ENCODE measurements around the gene NME9. TPM values are rescaled to one million over a fixed set of nuclear protein-coding genes. Genes with fewer than 3 reads are reported as not detected.

NME9 gene
- total RNA-seq, 5 donors from 2014 or later (not counting 1 experiment from before 2014, with no cell fraction given): 0.51 to 1.3 (median 0.88) TPM

- Mint-ChIP-seq H3K36me3 (peaks cover 13% of the 10 kb centered on the region), H3K4me1 (no peaks in the 10 kb centered on the region), H3K9me3 (no peaks in the 10 kb centered on the region), H3K4me3 (no peak overlapping the region), H3K27me3 (no peaks in the 10 kb centered on the region), H3K27ac (no peak overlapping the region)
- ChIA-PET CTCF (interaction anchor here in 1 of 2 donors (0.5 kb wide), 1 partner anchor 309 kb away, joined by 3 read pairs; no protein-coding TSS in a partner anchor), POLR2A (no interaction called here)
- no CpG with 5 or more reads among the region's 2 CpGs for WGBS (ENCODE audit: insufficient coverage)
- Histone ChIP-seq H3K36me3 (ENCODE audit: control insufficient read depth in 2 of 2, extremely low read depth in 1 of 2, insufficient read depth in 1 of 2, low read length in 1 of 2) (peaks cover 4 to 36% of the 10 kb centered on the region in 2 donors), H3K4me1 (ENCODE audit: control insufficient read depth in 1 of 2, extremely low read depth in 1 of 2, insufficient read depth in 2 of 2, low read length in 2 of 2) (no peaks in the 10 kb centered on the region), H3K9me3 (no peaks in the 10 kb centered on the region), H3K27me3 (replicated peaks in 1 of 2; ENCODE audit: control insufficient read depth in 2 of 2, extremely low read depth in 1 of 2, insufficient read depth in 2 of 2, low read length in 1 of 2) (no peaks in the 10 kb centered on the region), H3K27ac (ENCODE audit: low read length) (no peak overlapping the region), H3K4me3 (ENCODE audit: control insufficient read depth in 1 of 2, extremely low read depth in 1 of 2, low read length in 1 of 2) (no peak overlapping the region)
- no peak for ATAC-seq (replicated peaks in 1 of 4)
- no peak for DNase-seq
Observed at GRCh38 chr3:138282836-138283235, 46.8 kb downstream of the NME9 start.

- CTCF ChIA-PET: no interaction called here
- H3K27ac Mint-ChIP-seq: no peak overlapping the region
Observed at GRCh38 chr3:138281561-138281960, 48.1 kb downstream of the NME9 start.

GRCh38 chr3:138271189-138271794, 58.4 kb downstream of the NME9 start:
- Histone ChIP-seq H3K9me3 (no peaks in the 10 kb centered on the region), H3K27ac (ENCODE audit: low read length) (no peak overlapping the region), H3K27me3 (replicated peaks in 1 of 2; ENCODE audit: control insufficient read depth in 2 of 2, extremely low read depth in 1 of 2, insufficient read depth in 2 of 2, low read length in 1 of 2) (no peaks in the 10 kb centered on the region), H3K36me3 (ENCODE audit: control insufficient read depth in 2 of 2, extremely low read depth in 1 of 2, insufficient read depth in 1 of 2, low read length in 1 of 2) (peaks cover 10 to 63% of the 10 kb centered on the region in 2 donors), H3K4me3 (ENCODE audit: control insufficient read depth in 1 of 2, extremely low read depth in 1 of 2, low read length in 1 of 2) (no peak overlapping the region), H3K4me1 (ENCODE audit: control insufficient read depth in 1 of 2, extremely low read depth in 1 of 2, insufficient read depth in 2 of 2, low read length in 2 of 2) (no peaks in the 10 kb centered on the region)
- H3K9me3 Mint-ChIP-seq: no peaks in the 10 kb centered on the region
- ATAC-seq (replicated peaks in 1 of 4) (no peak), DNase-seq (no peak)
- H3K4me3 Mint-ChIP-seq: no peak overlapping the region
- WGBS (ENCODE audit: insufficient coverage): 93% methylated on average over 2 of the region's 2 CpGs
- ChIA-PET CTCF (interaction anchor here (0.7 to 0.9 kb wide), 3 partner anchors 58 to 189 kb away, joined by 3 to 4 read pairs (median 3); no protein-coding TSS in a partner anchor), POLR2A (no interaction called here)
- H3K27me3 Mint-ChIP-seq: no peaks in the 10 kb centered on the region
- peaks cover 62% of the 10 kb centered on the region for H3K36me3 Mint-ChIP-seq
- H3K27ac Mint-ChIP-seq: no peak overlapping the region
- H3K4me1 Mint-ChIP-seq: peaks cover 0 to 2% (median 0%) of the 10 kb centered on the region in 3 donors

More at GRCh38 chr3:138281561-138281960, 48.1 kb downstream of the NME9 start:
- Mint-ChIP-seq H3K36me3 (peaks cover 21% of the 10 kb centered on the region), H3K27me3 (no peaks in the 10 kb centered on the region), H3K4me1 (no peaks in the 10 kb centered on the region), H3K4me3 (no peak overlapping the region), H3K9me3 (no peaks in the 10 kb centered on the region)
- no CpG with 5 or more reads among the region's 3 CpGs for WGBS (ENCODE audit: insufficient coverage)
- no peak for ATAC-seq (replicated peaks in 1 of 4)
- no peak overlapping the region for H3K27ac ChIP-seq (ENCODE audit: low read length)
- DNase-seq: no peak
- no peaks in the 10 kb centered on the region for H3K4me1 ChIP-seq (ENCODE audit: control insufficient read depth in 1 of 2, extremely low read depth in 1 of 2, insufficient read depth in 2 of 2, low read length in 2 of 2)
- H3K4me3 ChIP-seq (ENCODE audit: control insufficient read depth in 1 of 2, extremely low read depth in 1 of 2, low read length in 1 of 2): no peak overlapping the region
- H3K9me3 ChIP-seq: no peaks in the 10 kb centered on the region
- POLR2A ChIA-PET: no interaction called here
- H3K36me3 ChIP-seq (ENCODE audit: control insufficient read depth in 2 of 2, extremely low read depth in 1 of 2, insufficient read depth in 1 of 2, low read length in 1 of 2): peaks cover 4 to 24% of the 10 kb centered on the region in 2 donors
- no peaks in the 10 kb centered on the region for H3K27me3 ChIP-seq (replicated peaks in 1 of 2; ENCODE audit: control insufficient read depth in 2 of 2, extremely low read depth in 1 of 2, insufficient read depth in 2 of 2, low read length in 1 of 2)

GRCh38 chr3:138270245-138270644, 59.4 kb downstream of the NME9 start:
- DNase-seq (no peak), ATAC-seq (replicated peaks in 1 of 4) (no peak)
- Histone ChIP-seq H3K27ac (ENCODE audit: low read length) (no peak overlapping the region), H3K9me3 (no peaks in the 10 kb centered on the region), H3K4me3 (ENCODE audit: control insufficient read depth in 1 of 2, extremely low read depth in 1 of 2, low read length in 1 of 2) (no peak overlapping the region), H3K36me3 (ENCODE audit: control insufficient read depth in 2 of 2, extremely low read depth in 1 of 2, insufficient read depth in 1 of 2, low read length in 1 of 2) (peaks cover 10 to 65% of the 10 kb centered on the region in 2 donors), H3K4me1 (ENCODE audit: control insufficient read depth in 1 of 2, extremely low read depth in 1 of 2, insufficient read depth in 2 of 2, low read length in 2 of 2) (no peaks in the 10 kb centered on the region), H3K27me3 (replicated peaks in 1 of 2; ENCODE audit: control insufficient read depth in 2 of 2, extremely low read depth in 1 of 2, insufficient read depth in 2 of 2, low read length in 1 of 2) (no peaks in the 10 kb centered on the region)
- H3K4me1 Mint-ChIP-seq: peaks cover 0 to 2% (median 0%) of the 10 kb centered on the region in 3 donors
- no CpG with 5 or more reads among the region's 2 CpGs for WGBS (ENCODE audit: insufficient coverage)
- H3K27me3 Mint-ChIP-seq: no peaks in the 10 kb centered on the region
- no peak overlapping the region for H3K27ac Mint-ChIP-seq
- H3K4me3 Mint-ChIP-seq: no peak overlapping the region
- CTCF ChIA-PET: no interaction called here
- POLR2A ChIA-PET: no interaction called here
- H3K36me3 Mint-ChIP-seq: peaks cover 60% of the 10 kb centered on the region
- H3K9me3 Mint-ChIP-seq: no peaks in the 10 kb centered on the region

- no peaks in the 10 kb centered on the region for H3K27me3 ChIP-seq (replicated peaks in 1 of 2; ENCODE audit: control insufficient read depth in 2 of 2, extremely low read depth in 1 of 2, insufficient read depth in 2 of 2, low read length in 1 of 2)
- Mint-ChIP-seq H3K9me3 (no peaks in the 10 kb centered on the region), H3K36me3 (peaks cover 44% of the 10 kb centered on the region), H3K4me3 (no peak overlapping the region), H3K27me3 (no peaks in the 10 kb centered on the region), H3K4me1 (peaks cover 0 to 2% (median 0%) of the 10 kb centered on the region in 3 donors), H3K27ac (no peak overlapping the region)
- peaks cover 3 to 49% of the 10 kb centered on the region in 2 donors for H3K36me3 ChIP-seq (ENCODE audit: control insufficient read depth in 2 of 2, extremely low read depth in 1 of 2, insufficient read depth in 1 of 2, low read length in 1 of 2)
- DNase-seq: no peak
- CTCF ChIA-PET: no interaction called here
- no CpG with 5 or more reads among the region's 3 CpGs for WGBS (ENCODE audit: insufficient coverage)
- no peaks in the 10 kb centered on the region for H3K9me3 ChIP-seq
- H3K4me1 ChIP-seq (ENCODE audit: control insufficient read depth in 1 of 2, extremely low read depth in 1 of 2, insufficient read depth in 2 of 2, low read length in 2 of 2): no peaks in the 10 kb centered on the region
- no peak overlapping the region for H3K4me3 ChIP-seq (ENCODE audit: control insufficient read depth in 1 of 2, extremely low read depth in 1 of 2, low read length in 1 of 2)
- H3K27ac ChIP-seq (ENCODE audit: low read length): no peak overlapping the region
- POLR2A ChIA-PET: no interaction called here
- no peak for ATAC-seq (replicated peaks in 1 of 4)
Observed at GRCh38 chr3:138267083-138267482, 62.6 kb downstream of the NME9 start.

- POLR2A ChIA-PET: no interaction called here
- no peak overlapping the region for H3K27ac Mint-ChIP-seq
- H3K4me3 Mint-ChIP-seq: no peak overlapping the region
- no peak overlapping the region for H3K27ac ChIP-seq (ENCODE audit: low read length)
- peaks cover 0 to 40% of the 10 kb centered on the region in 2 donors for H3K36me3 ChIP-seq (ENCODE audit: control insufficient read depth in 2 of 2, extremely low read depth in 1 of 2, insufficient read depth in 1 of 2, low read length in 1 of 2)
- H3K27me3 ChIP-seq (replicated peaks in 1 of 2; ENCODE audit: control insufficient read depth in 2 of 2, extremely low read depth in 1 of 2, insufficient read depth in 2 of 2, low read length in 1 of 2): no peaks in the 10 kb centered on the region
- 100% methylated on average over 1 of the region's 1 CpG for whole genome bisulfite sequencing (ENCODE audit: insufficient coverage)
- H3K27me3 Mint-ChIP-seq: no peaks in the 10 kb centered on the region
- H3K9me3 Mint-ChIP-seq: no peaks in the 10 kb centered on the region
- CTCF ChIA-PET: no interaction called here
- H3K4me3 ChIP-seq (ENCODE audit: control insufficient read depth in 1 of 2, extremely low read depth in 1 of 2, low read length in 1 of 2): no peak overlapping the region
- H3K9me3 ChIP-seq: no peaks in the 10 kb centered on the region
- no peak for DNase-seq
- no peaks in the 10 kb centered on the region for H3K4me1 ChIP-seq (ENCODE audit: control insufficient read depth in 1 of 2, extremely low read depth in 1 of 2, insufficient read depth in 2 of 2, low read length in 2 of 2)
- H3K36me3 Mint-ChIP-seq: peaks cover 38% of the 10 kb centered on the region
- no peak for ATAC-seq (replicated peaks in 1 of 4)
- H3K4me1 Mint-ChIP-seq: no peaks in the 10 kb centered on the region
Observed at GRCh38 chr3:138265745-138266144, 63.9 kb downstream of the NME9 start.

Data from T-cell (primary cell).